SK-N-DZ (cell line): ENCODE results near the gene PMM2.
"Not testable (repeated sequence)": the region's sequence is repeated elsewhere in the genome, so short reads cannot be mapped to it uniquely, and the experiment has no call there.

Source experiments
- DNase-seq: peaks from one replicate; pipeline ENCODE4 v3.0.0-alpha.2; 2015; ENCODE audit warnings: low spot score

PMM2 gene

GRCh38 chr16:8781797-8782196 lies 15.8 kb upstream of the PMM2 start:
- DNase-seq: no peak

- DNase-seq: no peak
These were observed 15.0 kb upstream of the PMM2 start for GRCh38 chr16:8782673-8783072.

GRCh38 chr16:8785408-8785807 lies 12.2 kb upstream of the PMM2 start:
- DNase-seq: no peak

GRCh38 chr16:8786316-8786715 lies 11.3 kb upstream of the PMM2 start:
- not testable (repeated sequence) for DNase-seq

GRCh38 chr16:8788578-8789172 lies 9.0 kb upstream of the PMM2 start:
- no peak for DNase-seq

GRCh38 chr16:8795091-8795490 lies 2.5 kb upstream of the PMM2 start:
- DNase-seq: no peak

GRCh38 chr16:8795818-8796217 lies 1.8 kb upstream of the PMM2 start:
- no peak for DNase-seq

- no peak for DNase-seq
These were observed 923 bp upstream of the PMM2 start for GRCh38 chr16:8796469-8797363.

- no peak for DNase-seq
These were observed 512 bp downstream of the PMM2 start for GRCh38 chr16:8798174-8798527.

- no peak for DNase-seq
These were observed 1.0 kb downstream of the PMM2 start for GRCh38 chr16:8798535-8799157.

- DNase-seq: no peak
These were observed 4.1 kb downstream of the PMM2 start for GRCh38 chr16:8801701-8802100.

- DNase-seq: not testable (repeated sequence)
These were observed 6.1 kb downstream of the PMM2 start for GRCh38 chr16:8803733-8804132.

GRCh38 chr16:8804313-8804712 lies 6.7 kb downstream of the PMM2 start:
- DNase-seq: no peak

GRCh38 chr16:8806272-8806983 lies 8.8 kb downstream of the PMM2 start:
- DNase-seq: no peak

- DNase-seq: no peak
These were observed 9.6 kb downstream of the PMM2 start for GRCh38 chr16:8807189-8807588.

- no peak for DNase-seq
These were observed 10.4 kb downstream of the PMM2 start for GRCh38 chr16:8808009-8808408.

- DNase-seq: no peak
These were observed 11.1 kb downstream of the PMM2 start for GRCh38 chr16:8808613-8809353.

GRCh38 chr16:8812162-8812843 lies 14.7 kb downstream of the PMM2 start:
- DNase-seq: no peak

GRCh38 chr16:8814095-8814806 lies 16.6 kb downstream of the PMM2 start:
- no peak for DNase-seq

GRCh38 chr16:8816967-8817655 lies 19.5 kb downstream of the PMM2 start:
- no peak for DNase-seq
